KMS-11 (cell line): ENCODE measurements around the gene EFCAB6.

Source experiments
- H2AFZ ChIP-seq: fragments of 200-600 bp; sonication (generic); 2 replicates; pipeline ENCODE4 v1.6.1; 2016; ENCODE audit warnings: antibody characterized with exemption, mixed run types, low read depth
- H3K27ac ChIP-seq: fragments of 200-600 bp; sonication (generic); 2 replicates; pipeline ENCODE4 v1.6.1; 2016; ENCODE audit warnings: mild to moderate bottlenecking, mixed run types
- H3K27me3 ChIP-seq: fragments of 200-600 bp; sonication (generic); 2 replicates; pipeline ENCODE4 v1.6.1; 2017; ENCODE audit warnings: mild to moderate bottlenecking, low read depth, mixed run types, moderate library complexity; ENCODE audit not compliant: insufficient read depth
- H3K36me3 ChIP-seq: fragments of 200-600 bp; sonication (generic); 2 replicates; pipeline ENCODE4 v1.6.1; 2017; ENCODE audit warnings: mild to moderate bottlenecking, mixed run types; ENCODE audit not compliant: insufficient read depth
- H3K4me1 ChIP-seq: fragments of 200-600 bp; sonication (generic); 2 replicates; pipeline ENCODE4 v1.6.1; 2016; ENCODE audit warnings: mild to moderate bottlenecking, low read depth, mixed run types; ENCODE audit not compliant: poor library complexity, severe bottlenecking
- H3K4me2 ChIP-seq: fragments of 200-600 bp; sonication (generic); 2 replicates; pipeline ENCODE4 v1.7.0; 2016; ENCODE audit warnings: mild to moderate bottlenecking, mixed run types
- H3K4me3 ChIP-seq: fragments of 200-600 bp; sonication (generic); IDR thresholded peaks from 2 replicates; pipeline ENCODE4 v1.6.1; 2017; ENCODE audit warnings: low read depth, low read length, mixed read lengths; ENCODE audit not compliant: insufficient read depth
- H3K79me2 ChIP-seq: fragments of 200-600 bp; sonication (generic); 2 replicates; pipeline ENCODE4 v1.6.1; 2016; ENCODE audit warnings: low read depth, mixed run types; ENCODE audit not compliant: insufficient read depth
- H3K9ac ChIP-seq: fragments of 200-600 bp; sonication (generic); 2 replicates; pipeline ENCODE4 v1.6.1; 2016; ENCODE audit warnings: mild to moderate bottlenecking, mixed run types
- H4K20me1 ChIP-seq: fragments of 200-600 bp; sonication (generic); 2 replicates; pipeline ENCODE4 v1.6.1; 2016; ENCODE audit warnings: mild to moderate bottlenecking, mixed run types; ENCODE audit not compliant: insufficient read depth
- CTCF ChIP-seq: fragments of 200-600 bp; sonication (generic); conservative IDR thresholded peaks from 2 replicates; pipeline ENCODE4 v1.6.1; 2017; ENCODE audit warnings: low read depth, mild to moderate bottlenecking, antibody characterized with exemption, low read length, moderate library complexity, mixed read lengths

EFCAB6 gene

DNA sequence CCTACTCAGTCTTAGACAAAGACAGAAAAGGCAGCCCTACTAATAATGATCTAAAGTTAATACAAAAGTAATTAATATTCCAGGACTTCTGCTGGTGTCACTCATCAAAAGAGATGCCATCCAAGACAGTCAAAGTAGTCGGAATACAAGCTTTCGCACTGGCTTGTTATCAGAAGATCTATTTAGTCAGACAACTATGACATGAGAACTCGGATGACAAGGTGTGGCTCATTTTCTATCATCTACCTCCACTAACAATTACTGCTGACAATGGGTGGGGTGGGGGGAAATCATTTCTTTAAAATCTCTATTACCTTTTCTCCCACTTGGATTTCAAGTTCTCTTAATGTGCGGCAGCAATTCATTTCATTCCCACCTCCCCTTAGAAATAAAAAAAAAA lies 56.7 kb downstream of the EFCAB6 start:
- H3K4me3 ChIP-seq: no peak overlapping the region
- H3K27ac ChIP-seq: no peak overlapping the region
- H3K27me3 ChIP-seq: peaks cover under 1% of the 10 kb centered on the region; the same call in 1 of the 2 replicates
- H3K4me2 ChIP-seq: no peak overlapping the region
- no peaks in the 10 kb centered on the region for H4K20me1 ChIP-seq
- H3K4me1 ChIP-seq: no peaks in the 10 kb centered on the region
- H2AFZ ChIP-seq: no peak overlapping the region
- no peaks in the 10 kb centered on the region for H3K79me2 ChIP-seq
- no peak overlapping the region for H3K9ac ChIP-seq
- no peak for TF ChIP-seq CTCF
- H3K36me3 ChIP-seq: no peaks in the 10 kb centered on the region

DNA sequence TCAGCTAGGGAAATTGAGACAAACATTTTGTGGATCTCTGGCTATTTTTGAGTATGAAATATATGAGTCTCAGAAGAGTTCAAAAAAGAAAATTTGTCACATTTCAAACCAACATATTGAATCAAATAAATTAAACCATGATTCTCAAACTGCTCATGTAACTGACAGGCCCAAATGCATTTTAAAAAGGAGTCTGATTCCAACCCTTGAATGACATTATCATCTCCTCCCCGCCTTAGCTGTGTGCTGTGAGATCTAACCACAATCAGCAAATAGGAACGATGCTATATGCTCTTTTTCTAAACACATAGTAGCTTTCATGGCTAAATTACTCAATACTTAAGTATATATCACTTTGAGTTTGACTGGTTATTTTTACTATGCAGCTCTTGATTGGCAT lies 57.1 kb downstream of the EFCAB6 start:
- no peak for TF ChIP-seq CTCF
- no peak overlapping the region for H3K4me3 ChIP-seq
- no peaks in the 10 kb centered on the region for H3K4me1 ChIP-seq
- no peak overlapping the region for H3K27ac ChIP-seq
- no peak overlapping the region for H3K4me2 ChIP-seq
- H3K9ac ChIP-seq: no peak overlapping the region
- no peaks in the 10 kb centered on the region for H3K79me2 ChIP-seq
- no peaks in the 10 kb centered on the region for H4K20me1 ChIP-seq
- H2AFZ ChIP-seq: no peak overlapping the region
- H3K27me3 ChIP-seq: peaks cover 3% of the 10 kb centered on the region; the same call in 1 of the 2 replicates
- H3K36me3 ChIP-seq: no peaks in the 10 kb centered on the region

- no peak overlapping the region for H3K4me2 ChIP-seq
- H3K79me2 ChIP-seq: no peaks in the 10 kb centered on the region
- no peaks in the 10 kb centered on the region for H4K20me1 ChIP-seq
- no peak for TF ChIP-seq CTCF
- H3K4me3 ChIP-seq: no peak overlapping the region
- no peaks in the 10 kb centered on the region for H3K4me1 ChIP-seq
- no peaks in the 10 kb centered on the region for H3K36me3 ChIP-seq
- H3K27ac ChIP-seq: no peak overlapping the region
- peaks cover 3% of the 10 kb centered on the region; the same call in 1 of the 2 replicates for H3K27me3 ChIP-seq
- no peak overlapping the region for H2AFZ ChIP-seq
- H3K9ac ChIP-seq: no peak overlapping the region
Measured at GRCh38 chr22:43754176-43754575, 57.9 kb downstream of the EFCAB6 start.

DNA sequence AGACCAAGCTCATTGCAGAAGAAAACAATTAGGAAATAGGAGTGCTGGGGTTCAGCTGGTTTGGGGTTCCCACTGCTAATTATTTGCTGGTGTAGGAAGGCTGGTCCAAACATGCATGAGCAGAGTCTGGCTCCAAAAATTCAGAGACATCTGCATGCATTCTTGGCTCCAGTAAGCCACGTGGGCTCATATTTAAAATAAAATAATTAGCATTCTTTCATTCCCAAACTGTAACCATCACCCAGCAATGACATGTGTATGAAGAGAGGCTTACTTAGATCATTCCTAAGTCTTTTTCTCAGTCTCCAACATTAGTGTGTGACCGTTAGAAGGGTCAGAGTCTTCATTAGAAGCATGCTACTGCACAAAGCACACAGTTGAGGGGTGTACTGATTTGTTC lies 58.4 kb downstream of the EFCAB6 start:
- Histone ChIP-seq H3K36me3 (no peaks in the 10 kb centered on the region), H3K9ac (no peak overlapping the region), H3K4me1 (no peaks in the 10 kb centered on the region), H3K4me3 (no peak overlapping the region), H3K27me3 (peaks cover 3% of the 10 kb centered on the region; the same call in 1 of the 2 replicates), H4K20me1 (no peaks in the 10 kb centered on the region), H2AFZ (no peak overlapping the region), H3K27ac (no peak overlapping the region), H3K4me2 (no peak overlapping the region), H3K79me2 (no peaks in the 10 kb centered on the region)
- no peak for TF ChIP-seq CTCF
